NCI-H1048 (cell line): Measurements from ENCODE around the gene SLC48A1.

Source experiments
- DNase-seq: peaks from one replicate; lab custom pipeline; 2025; lab: John Stamatoyannopoulos, UW

The SLC48A1 gene

DNA sequence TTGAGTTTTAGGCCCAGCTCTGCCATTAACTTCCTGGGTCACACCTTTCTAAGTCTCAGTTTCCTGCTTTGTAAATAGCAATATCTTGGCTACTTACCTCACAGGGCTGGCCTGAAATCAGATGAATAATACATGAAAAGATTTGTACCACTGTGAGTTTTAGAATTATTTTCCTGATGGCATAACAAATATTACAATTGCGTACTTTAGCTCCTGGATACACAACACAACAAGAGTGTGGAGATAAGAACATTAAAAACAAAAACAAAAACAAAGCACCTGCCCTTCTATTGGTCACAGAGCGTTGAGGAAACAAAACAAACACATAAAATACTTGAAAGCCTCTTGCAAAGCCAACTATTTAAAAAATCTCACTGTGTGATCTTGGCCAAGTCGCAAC lies 51.6 kb downstream of the SLC48A1 start:
- no peak for DNase-seq

DNA sequence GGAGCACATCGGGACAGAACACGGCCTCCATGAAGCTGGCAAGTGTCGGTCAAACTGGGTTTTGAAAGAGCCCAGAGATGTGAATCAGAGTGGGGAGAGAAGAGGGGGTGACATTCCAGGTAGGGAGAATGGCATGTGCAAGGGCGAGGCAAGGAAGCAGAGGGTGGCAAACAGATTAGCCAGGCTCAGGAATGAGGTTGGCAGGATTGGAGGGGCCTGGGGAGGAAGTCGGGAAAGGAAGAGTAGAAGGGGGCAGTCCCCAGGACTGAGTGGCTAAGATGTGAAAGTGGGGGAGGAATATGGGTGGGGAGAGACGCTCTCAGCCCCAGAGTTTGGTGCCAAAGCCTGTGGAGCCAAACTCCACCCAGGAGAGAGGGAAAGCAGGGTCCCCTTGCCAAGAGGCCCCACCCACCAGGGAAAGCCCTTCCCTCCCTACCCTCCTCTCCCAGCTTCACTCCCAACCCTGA lies 52.2 kb downstream of the SLC48A1 start:
- no peak for DNase-seq

DNA sequence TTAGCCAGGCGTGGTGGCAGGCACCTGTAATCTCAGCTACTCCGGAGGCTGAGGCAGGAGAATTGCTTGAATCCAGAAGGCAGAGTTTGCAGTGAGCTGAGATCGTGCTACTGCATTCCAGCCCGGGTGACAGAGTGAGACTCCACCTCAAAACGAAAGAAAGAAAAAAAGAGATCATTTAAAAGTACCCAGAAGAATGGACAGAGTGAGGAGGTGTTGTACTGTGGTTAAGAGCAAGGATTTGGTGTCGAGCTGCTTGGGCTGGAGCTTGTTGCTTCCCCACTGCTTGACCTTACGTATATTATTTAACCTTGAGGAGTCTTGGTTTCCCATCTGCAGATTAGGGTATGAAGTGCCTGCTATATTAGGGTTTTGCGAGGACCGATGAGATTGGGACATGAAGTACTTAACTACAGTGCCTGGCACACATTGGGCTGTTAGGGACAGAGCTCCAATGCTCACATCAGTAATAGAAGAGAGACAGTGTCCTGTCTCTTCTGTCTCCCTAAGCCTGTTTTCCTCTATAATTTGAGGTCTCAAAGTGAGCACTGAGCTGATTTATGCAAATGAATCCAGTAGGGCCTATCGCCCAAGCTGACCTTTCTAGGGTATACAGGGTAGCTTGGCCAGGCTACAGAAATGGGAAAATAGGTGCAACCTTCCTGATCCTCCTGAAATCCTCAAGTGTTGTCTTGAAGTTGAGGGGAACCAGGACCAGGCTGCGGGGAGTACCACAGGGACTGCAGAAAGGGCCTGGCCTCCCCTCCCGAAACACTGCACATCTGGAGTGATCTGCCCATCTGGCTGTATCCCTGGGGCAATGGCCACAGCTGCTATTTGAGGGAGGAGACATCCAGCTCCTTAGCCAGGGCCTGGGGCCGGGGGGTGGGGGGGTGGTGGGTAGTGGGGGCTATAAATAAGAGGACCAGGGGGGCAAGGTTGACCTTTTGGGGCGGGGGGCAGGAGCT lies 55.3 kb downstream of the SLC48A1 start:
- no peak for DNase-seq

DNA sequence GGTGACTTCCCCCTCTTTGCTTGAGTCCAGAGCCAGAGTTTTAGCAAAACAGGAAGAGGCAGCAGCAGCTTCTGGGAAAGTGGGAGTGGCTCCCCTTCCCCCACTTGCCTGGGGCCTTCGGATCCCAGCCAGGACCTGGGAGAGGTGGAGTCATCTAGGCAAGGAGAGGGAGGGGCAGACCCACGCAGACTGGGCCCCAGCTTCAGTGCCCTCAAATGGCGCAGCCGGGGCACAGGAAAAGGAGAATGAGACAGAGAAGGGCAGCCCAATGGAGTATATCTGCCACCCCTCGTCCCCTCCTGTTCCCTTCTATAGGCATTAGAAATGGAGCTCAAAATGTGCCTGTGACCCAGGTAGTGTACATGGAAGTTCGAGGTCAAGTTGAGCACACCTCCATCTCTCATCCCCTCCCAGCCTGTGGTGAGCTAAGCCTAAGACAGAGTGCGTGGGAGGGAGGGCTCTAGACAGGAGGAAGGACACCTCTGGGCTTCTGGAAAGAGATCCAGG lies 56.0 kb downstream of the SLC48A1 start:
- DNase-seq, result no peak

DNA sequence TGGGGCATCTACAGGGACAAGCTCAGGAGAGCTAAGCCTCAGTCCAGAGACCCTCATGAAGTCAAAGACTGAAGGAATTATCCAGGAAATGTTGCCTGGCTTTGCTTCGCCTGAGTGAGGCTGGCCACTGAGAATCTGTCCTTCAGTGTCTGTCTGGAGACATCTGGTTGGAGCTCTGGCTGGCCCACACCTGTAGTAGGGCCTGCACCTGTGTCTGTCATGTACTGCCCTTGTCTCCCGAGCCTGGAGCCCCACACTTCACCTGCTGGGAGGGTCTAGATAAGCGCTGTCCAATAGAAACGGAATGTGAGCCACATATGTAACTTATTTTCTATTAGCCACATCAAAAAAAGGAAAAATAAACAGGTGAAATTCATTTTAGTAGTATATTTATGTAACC lies 56.5 kb downstream of the SLC48A1 start:
- DNase-seq, result no peak
